Activated CD8-positive, alpha-beta T cell treated with anti-CD3 and anti-CD28 coated beads for 36 hours (primary cell): ENCODE measurements around the gene ICOS. TPM values are rescaled to one million over a fixed set of nuclear protein-coding genes. Genes with fewer than 3 reads are reported as not detected.

ENCODE experiments used
- ATAC-seq: fragments of 200-7000 bp; cut with Tn5 transposase; one replicate; pipeline ENCODE4 v1.10.0; 2021; ENCODE audit warnings: mild to moderate bottlenecking, moderate library complexity
- CTCF ChIA-PET: fragments of 350-600 bp; sonication (Branson Sonifier 250); formaldehyde crosslinking; loops from one replicate; lab custom pipeline; 2021; ENCODE audit warnings: antibody characterized with exemption; lab: Charles Lee
- POLR2A ChIA-PET: fragments of 350-600 bp; sonication (Branson Sonifier 250); formaldehyde crosslinking; loops from one replicate; lab custom pipeline; 2021; ENCODE audit warnings: antibody characterized with exemption; lab: Charles Lee
- DNase-seq: peaks from one replicate; pipeline ENCODE4 v3.0.0-alpha.2; 2020
- H3K27ac Mint-ChIP-seq: one replicate; pipeline ENCODE4 v1.8.0; 2021; ENCODE audit warnings: mild to moderate bottlenecking, mixed read lengths
- H3K27me3 Mint-ChIP-seq: one replicate; pipeline ENCODE4 v1.8.0; 2021; ENCODE audit warnings: mixed read lengths
- H3K36me3 Mint-ChIP-seq: one replicate; pipeline ENCODE4 v1.8.0; 2021; ENCODE audit warnings: low read depth, mixed read lengths
- H3K4me1 Mint-ChIP-seq: one replicate; pipeline ENCODE4 v1.8.0; 2021; ENCODE audit warnings: low read depth, mixed read lengths
- H3K4me3 Mint-ChIP-seq: one replicate; pipeline ENCODE4 v1.8.0; 2021; ENCODE audit warnings: mild to moderate bottlenecking, moderate library complexity, mixed read lengths
- H3K9me3 Mint-ChIP-seq: one replicate; pipeline ENCODE4 v1.8.0; 2021; ENCODE audit warnings: mixed read lengths
- intact Hi-C: fragments of 100-400 bp; cut with micrococcal nuclease; formaldehyde crosslinking; loops from one replicate; pipeline ENCODE4 v1.10.0; 2022
- total RNA-seq, 2 experiments: library from RNA; stranded (reverse); gene quantifications; one replicate each; pipeline ENCODE4 v1.2.3, GENCODE V29; 2021
- TF ChIP-seq, protein P1 (sequence below): fragments of 200-600 bp; IDR thresholded peaks from one replicate; pipeline ENCODE4 v1.8.0; 2022; ENCODE audit warnings: antibody characterized with exemption, mild to moderate bottlenecking

Gene ICOS
- total RNA-seq, 2 experiments from 2014 or later = 55.0 to 55.6 TPM

DNA sequence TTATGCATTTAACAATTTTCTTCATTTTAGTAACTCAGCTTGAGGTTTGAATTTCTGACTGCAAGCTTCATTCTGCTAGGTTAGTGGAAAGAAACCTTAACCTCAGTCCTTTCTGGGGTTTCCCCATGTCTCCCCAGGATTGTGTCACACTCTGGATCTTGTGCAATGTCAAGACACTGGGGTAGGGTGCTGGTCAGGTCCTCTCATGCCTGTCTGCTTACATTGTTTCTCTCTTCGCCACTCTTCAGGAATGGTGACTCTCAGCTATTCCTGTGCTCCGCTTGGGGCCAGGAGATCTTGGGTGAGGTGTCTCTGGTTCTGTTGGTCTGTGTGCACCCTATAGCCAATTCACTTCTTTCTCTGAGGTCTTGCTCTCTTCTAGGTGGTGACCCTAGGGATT lies 45.1 kb upstream of the ICOS start:
- ChIA-PET CTCF (interaction anchor here (1.0 to 2.1 kb wide), 4 partner anchors 9 to 34 kb away, joined by 3 to 7 read pairs (median 4); partner anchors contain the start of gene CTLA4), POLR2A (interaction anchor here (0.9 to 17.2 kb wide), 7 partner anchors 8 to 184 kb away, joined by 3 to 237 read pairs (median 5); partner anchors contain the start of gene CTLA4)
- TF ChIP-seq, protein P1, sequence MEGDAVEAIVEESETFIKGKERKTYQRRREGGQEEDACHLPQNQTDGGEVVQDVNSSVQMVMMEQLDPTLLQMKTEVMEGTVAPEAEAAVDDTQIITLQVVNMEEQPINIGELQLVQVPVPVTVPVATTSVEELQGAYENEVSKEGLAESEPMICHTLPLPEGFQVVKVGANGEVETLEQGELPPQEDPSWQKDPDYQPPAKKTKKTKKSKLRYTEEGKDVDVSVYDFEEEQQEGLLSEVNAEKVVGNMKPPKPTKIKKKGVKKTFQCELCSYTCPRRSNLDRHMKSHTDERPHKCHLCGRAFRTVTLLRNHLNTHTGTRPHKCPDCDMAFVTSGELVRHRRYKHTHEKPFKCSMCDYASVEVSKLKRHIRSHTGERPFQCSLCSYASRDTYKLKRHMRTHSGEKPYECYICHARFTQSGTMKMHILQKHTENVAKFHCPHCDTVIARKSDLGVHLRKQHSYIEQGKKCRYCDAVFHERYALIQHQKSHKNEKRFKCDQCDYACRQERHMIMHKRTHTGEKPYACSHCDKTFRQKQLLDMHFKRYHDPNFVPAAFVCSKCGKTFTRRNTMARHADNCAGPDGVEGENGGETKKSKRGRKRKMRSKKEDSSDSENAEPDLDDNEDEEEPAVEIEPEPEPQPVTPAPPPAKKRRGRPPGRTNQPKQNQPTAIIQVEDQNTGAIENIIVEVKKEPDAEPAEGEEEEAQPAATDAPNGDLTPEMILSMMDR = no peak
- peak; percentile 81 for DNase-seq
- intact Hi-C loops = no loop called here
- Mint-ChIP-seq H3K36me3 (no peaks in the 10 kb centered on the region), H3K9me3 (no peaks in the 10 kb centered on the region), H3K4me3 (no peak overlapping the region), H3K4me1 (peaks cover 56% of the 10 kb centered on the region), H3K27me3 (no peaks in the 10 kb centered on the region), H3K27ac (peak overlapping the region; percentile 78)
- ATAC-seq = peak; percentile 79

DNA sequence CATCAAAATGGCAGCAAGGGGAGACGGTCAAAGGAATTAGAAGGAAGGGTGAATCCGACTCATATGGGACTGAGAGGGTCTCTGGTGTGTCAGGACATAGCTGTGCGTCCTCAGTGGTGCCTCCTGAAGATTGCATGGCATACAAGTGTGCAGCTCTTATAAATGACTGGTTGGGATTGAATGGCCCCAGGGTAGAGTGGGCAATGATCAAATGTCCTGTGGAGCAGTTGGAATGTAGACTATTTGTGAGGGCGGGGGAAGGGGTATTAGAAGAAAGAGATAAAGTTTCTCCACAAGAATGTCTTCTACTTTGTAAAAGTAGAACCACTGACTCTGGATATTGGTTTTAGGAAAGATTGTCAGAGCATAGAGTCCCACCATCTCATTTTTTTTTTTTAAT lies 44.4 kb upstream of the ICOS start:
- Mint-ChIP-seq H3K9me3 (no peaks in the 10 kb centered on the region), H3K27ac (peak overlapping the region; percentile 78), H3K27me3 (no peaks in the 10 kb centered on the region), H3K4me1 (peaks cover 54% of the 10 kb centered on the region), H3K36me3 (no peaks in the 10 kb centered on the region), H3K4me3 (no peak overlapping the region)
- ChIA-PET POLR2A (interaction anchor here (0.8 to 17.2 kb wide), 3 partner anchors 18 to 151 kb away, joined by 4 to 237 read pairs (median 5); partner anchors contain the start of gene CTLA4), CTCF (no interaction called here)
- no peak for ATAC-seq
- TF ChIP-seq, protein P1 = no peak
- no peak for DNase-seq
- intact Hi-C loops = no loop called here

DNA sequence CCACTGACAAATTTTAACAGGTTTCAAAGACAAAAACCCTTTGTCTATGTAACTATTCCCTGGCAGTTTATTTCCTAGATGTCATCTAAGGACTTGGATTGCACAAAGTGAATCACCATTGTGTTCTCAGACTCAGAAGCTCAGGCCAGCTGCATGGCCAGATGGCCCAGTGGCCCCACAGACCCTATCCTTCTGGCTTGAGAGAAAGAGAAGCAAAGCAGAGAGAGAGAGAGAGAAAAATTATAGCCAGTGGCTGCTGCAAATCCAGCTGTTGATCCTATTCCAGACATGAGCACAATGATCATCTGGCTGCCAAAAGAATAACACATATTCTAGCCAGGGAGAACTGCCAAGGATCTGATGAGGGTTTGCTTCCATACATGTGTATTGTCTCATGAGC lies 43.2 kb upstream of the ICOS start:
- Mint-ChIP-seq H3K9me3 (no peaks in the 10 kb centered on the region), H3K4me3 (no peak overlapping the region), H3K27me3 (no peaks in the 10 kb centered on the region), H3K4me1 (peaks cover 56% of the 10 kb centered on the region), H3K27ac (peak overlapping the region; percentile 82), H3K36me3 (no peaks in the 10 kb centered on the region)
- ChIA-PET CTCF (interaction anchor here (0.9 kb wide), 1 partner anchor 35 kb away, joined by 3 read pairs; no protein-coding TSS in a partner anchor), POLR2A (interaction anchor here (0.6 to 17.2 kb wide), 2 partner anchors 20 to 126 kb away, joined by 3 to 237 read pairs; partner anchors contain the start of gene CTLA4)
- TF ChIP-seq, protein P1 = no peak
- ATAC-seq (no peak), DNase-seq (no peak)
- intact Hi-C loops = no loop called here

DNA sequence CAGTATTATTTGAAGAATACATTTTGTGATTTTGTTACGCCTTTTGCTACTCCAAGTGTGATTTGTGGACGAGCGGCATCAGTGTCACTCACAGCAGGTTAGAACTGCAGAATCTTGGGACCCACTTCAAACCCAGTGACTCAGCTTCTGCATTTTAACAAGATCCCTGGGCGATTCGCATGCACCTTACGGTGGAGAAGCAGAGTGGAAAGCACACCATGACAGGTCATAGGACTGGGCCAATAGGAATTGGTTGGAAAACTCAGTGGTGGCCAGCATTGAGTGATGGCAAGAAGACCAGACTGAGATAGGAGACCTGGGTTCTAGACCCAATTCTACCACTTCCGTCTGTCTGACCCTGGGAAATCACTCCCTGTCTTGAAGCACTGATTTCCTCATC lies 42.7 kb upstream of the ICOS start:
- DNase-seq (no peak), ATAC-seq (no peak)
- ChIA-PET POLR2A (interaction anchor here (17.2 kb wide), 1 partner anchor 20 kb away, joined by 237 read pairs; the partner anchor contains the start of gene CTLA4), CTCF (interaction anchor here (0.9 kb wide), 1 partner anchor 35 kb away, joined by 3 read pairs; no protein-coding TSS in a partner anchor)
- TF ChIP-seq, protein P1 = no peak
- intact Hi-C loops = no loop called here
- H3K36me3 Mint-ChIP-seq = no peaks in the 10 kb centered on the region
- no peaks in the 10 kb centered on the region for H3K9me3 Mint-ChIP-seq
- H3K27me3 Mint-ChIP-seq = no peaks in the 10 kb centered on the region
- H3K27ac Mint-ChIP-seq = peak overlapping the region; percentile 84
- no peak overlapping the region for H3K4me3 Mint-ChIP-seq
- peaks cover 56% of the 10 kb centered on the region for H3K4me1 Mint-ChIP-seq

DNA sequence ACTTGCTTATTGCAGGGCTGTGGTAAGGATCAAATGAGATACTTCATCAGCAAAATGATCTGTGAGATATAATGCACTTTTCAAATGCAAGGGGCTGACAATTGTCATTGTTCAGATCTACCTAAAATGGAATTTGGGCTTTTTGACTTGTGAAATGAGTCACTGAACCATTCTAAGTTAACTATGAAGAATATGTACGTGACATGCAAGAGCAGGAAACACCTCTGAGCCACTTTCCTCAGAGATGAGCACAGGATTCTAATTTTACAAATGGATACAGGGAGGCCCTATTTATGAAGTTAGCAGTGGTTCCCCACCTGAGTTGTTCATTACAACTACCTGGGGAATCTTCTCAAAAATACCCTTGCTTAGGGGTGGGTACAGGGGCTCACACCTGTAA lies 42.3 kb upstream of the ICOS start:
- TF ChIP-seq, protein P1 = no peak
- intact Hi-C loops = no loop called here
- no peaks in the 10 kb centered on the region for H3K36me3 Mint-ChIP-seq
- H3K27ac Mint-ChIP-seq = peak overlapping the region; percentile 84
- ChIA-PET CTCF (interaction anchor here (1.5 kb wide), 1 partner anchor 16 kb away, joined by 7 read pairs; no protein-coding TSS in a partner anchor), POLR2A (interaction anchor here (1.2 to 17.2 kb wide), 2 partner anchors 21 to 33 kb away, joined by 5 to 237 read pairs; partner anchors contain the start of gene CTLA4)
- no peaks in the 10 kb centered on the region for H3K27me3 Mint-ChIP-seq
- no peak overlapping the region for H3K4me3 Mint-ChIP-seq
- DNase-seq = peak; percentile 34
- peaks cover 54% of the 10 kb centered on the region for H3K4me1 Mint-ChIP-seq
- peak; percentile 60 for ATAC-seq
- H3K9me3 Mint-ChIP-seq = no peaks in the 10 kb centered on the region
